Body of pancreas (tissue), 4 donors: ENCODE results near the gene FAF2.

ENCODE experiments used
- POLR2A ChIP-seq, 3 donors: fragments of 450-650 bp; IDR thresholded peaks; one replicate each; pipeline ENCODE4 v1.6.1; 2016; ENCODE audit warnings: antibody characterized with exemption in 3 of 3, mild to moderate bottlenecking in 2 of 3
- TF ChIP-seq, protein P1 (sequence below), 7 experiments: fragments of 450-650 bp in 4 of 7; fragments of 200-600 bp in 3 of 7; sonication (generic) in 3 of 7; IDR thresholded peaks; one replicate each; pipeline ENCODE4 v1.5.1; 2016 to 2019; ENCODE audit warnings: antibody characterized with exemption in 7 of 7

GRCh38 chr5:176538989-176539384 lies 90.8 kb downstream of the FAF2 start:
- TF ChIP-seq, protein P1, sequence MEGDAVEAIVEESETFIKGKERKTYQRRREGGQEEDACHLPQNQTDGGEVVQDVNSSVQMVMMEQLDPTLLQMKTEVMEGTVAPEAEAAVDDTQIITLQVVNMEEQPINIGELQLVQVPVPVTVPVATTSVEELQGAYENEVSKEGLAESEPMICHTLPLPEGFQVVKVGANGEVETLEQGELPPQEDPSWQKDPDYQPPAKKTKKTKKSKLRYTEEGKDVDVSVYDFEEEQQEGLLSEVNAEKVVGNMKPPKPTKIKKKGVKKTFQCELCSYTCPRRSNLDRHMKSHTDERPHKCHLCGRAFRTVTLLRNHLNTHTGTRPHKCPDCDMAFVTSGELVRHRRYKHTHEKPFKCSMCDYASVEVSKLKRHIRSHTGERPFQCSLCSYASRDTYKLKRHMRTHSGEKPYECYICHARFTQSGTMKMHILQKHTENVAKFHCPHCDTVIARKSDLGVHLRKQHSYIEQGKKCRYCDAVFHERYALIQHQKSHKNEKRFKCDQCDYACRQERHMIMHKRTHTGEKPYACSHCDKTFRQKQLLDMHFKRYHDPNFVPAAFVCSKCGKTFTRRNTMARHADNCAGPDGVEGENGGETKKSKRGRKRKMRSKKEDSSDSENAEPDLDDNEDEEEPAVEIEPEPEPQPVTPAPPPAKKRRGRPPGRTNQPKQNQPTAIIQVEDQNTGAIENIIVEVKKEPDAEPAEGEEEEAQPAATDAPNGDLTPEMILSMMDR (IDR thresholded peaks at IDR 0.05) = no peak
- no peak for TF ChIP-seq POLR2A (IDR thresholded peaks at IDR 0.05)
